ENCODE data around the gene TAS2R42.

The TAS2R42 gene

GRCh38 chr12:11144297-11144696, 42.4 kb downstream of the TAS2R42 start:
- no peak for DNase-seq (ENCODE audit: low read depth, low spot score)

DNA sequence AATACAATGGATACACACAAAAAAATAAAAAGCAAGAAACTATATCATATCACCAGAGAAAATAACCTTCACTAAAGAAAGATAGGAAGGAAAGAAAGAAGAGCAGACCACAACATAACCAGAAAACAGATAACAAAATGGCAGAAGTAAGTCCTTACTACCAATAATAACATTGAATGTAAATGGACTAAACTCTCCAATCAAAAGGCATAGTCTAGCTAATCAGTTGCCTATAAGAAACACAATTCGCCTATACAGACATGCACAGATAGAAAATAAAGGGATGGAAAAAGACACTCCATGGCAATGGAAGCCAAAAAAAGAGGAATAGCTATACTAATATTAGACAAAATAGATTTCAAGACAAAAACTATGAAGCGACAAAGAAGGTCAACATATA, 43.4 kb downstream of the TAS2R42 start:
- DNase-seq (ENCODE audit: low read depth, low spot score) = no peak

GRCh38 chr12:11136075-11136474, 50.7 kb downstream of the TAS2R42 start:
- DNase-seq (ENCODE audit: low read depth, low spot score) = no peak

Data from astrocyte of the hippocampus (primary cell).